ENCODE results near the gene ZNF473. TPM values are rescaled to one million over a fixed set of nuclear protein-coding genes. Genes with fewer than 3 reads are reported as not detected.

Gene ZNF473
- polyA plus RNA-seq, 1 donor (not counting 4 experiments of a cell fraction or from before 2014, with no cell fraction given): 7.7 TPM

GRCh38 chr19:50007170-50007569 lies 18.6 kb upstream of the ZNF473 start:
- H3K4me1 ChIP-seq (ENCODE audit: control insufficient read depth, extremely low read depth, insufficient read depth, low read length): peaks cover 12% of the 10 kb centered on the region
- H3K27me3 ChIP-seq (ENCODE audit: control insufficient read depth, extremely low read depth, insufficient read depth, low read length): no peaks in the 10 kb centered on the region
- H3K79me2 ChIP-seq (ENCODE audit: control insufficient read depth, insufficient read depth, low read length): no peaks in the 10 kb centered on the region
- DNase-seq (ENCODE audit: low read depth, low spot score) (no peak), FAIRE-seq (no peak)
- no peaks in the 10 kb centered on the region for H3K9me3 ChIP-seq (ENCODE audit: control insufficient read depth, low read depth, low read length)
- no peak overlapping the region for H3K4me3 ChIP-seq (ENCODE audit: control insufficient read depth in 2 of 3, extremely low read depth in 1 of 3, insufficient read depth in 2 of 3, low read depth in 1 of 3, low read length in 3 of 3)
- H3K9ac ChIP-seq (ENCODE audit: control insufficient read depth, extremely low read depth, insufficient read depth, low read length): no peak overlapping the region
- TF ChIP-seq EZH2 (IDR thresholded peaks at IDR 0.05; ENCODE audit: low read length) (no peak), CTCF (optimal IDR thresholded peaks at IDR 0.05 in 1 of 3, IDR thresholded peaks at IDR 0.05 in 1 of 3, conservative IDR thresholded peaks at IDR 0.05 in 1 of 3; ENCODE audit: extremely low read depth in 1 of 3, insufficient read depth in 2 of 3, low read length in 3 of 3) (no peak)
- no peak overlapping the region for H3K4me2 ChIP-seq (ENCODE audit: control insufficient read depth, extremely low read depth, insufficient read depth, low read depth, low read length)
- peaks cover 2% of the 10 kb centered on the region for H3K9me1 ChIP-seq (ENCODE audit: control insufficient read depth, extremely low read depth, insufficient read depth, low read length)
- H3K27ac ChIP-seq (ENCODE audit: control insufficient read depth, insufficient read depth, low read length): no peak overlapping the region
- no peak overlapping the region for H2AFZ ChIP-seq (ENCODE audit: control insufficient read depth, low read length)
- peaks cover 9 to 35% of the 10 kb centered on the region in 2 experiments for H3K36me3 ChIP-seq (ENCODE audit: control insufficient read depth in 2 of 2, extremely low read depth in 1 of 2, insufficient read depth in 2 of 2, low read length in 2 of 2)
- dilution Hi-C loops (cut with MboI; ENCODE audit: extremely low pct_ligation_motif_present, low sequenced_read_pairs): no loop called here
- peaks cover 19% of the 10 kb centered on the region for H4K20me1 ChIP-seq (ENCODE audit: control insufficient read depth, extremely low read depth, insufficient read depth, low read length)

- dilution Hi-C loops (cut with MboI; ENCODE audit: extremely low pct_ligation_motif_present, low sequenced_read_pairs): no loop called here
- DNase-seq (ENCODE audit: low read depth, low spot score): no peak
- peaks cover 2% of the 10 kb centered on the region for H3K9me1 ChIP-seq (ENCODE audit: control insufficient read depth, extremely low read depth, insufficient read depth, low read length)
- no peaks in the 10 kb centered on the region for H3K27me3 ChIP-seq (ENCODE audit: control insufficient read depth, extremely low read depth, insufficient read depth, low read length)
- H3K9ac ChIP-seq (ENCODE audit: control insufficient read depth, extremely low read depth, insufficient read depth, low read length): no peak overlapping the region
- H3K4me3 ChIP-seq (ENCODE audit: control insufficient read depth in 2 of 3, extremely low read depth in 1 of 3, insufficient read depth in 2 of 3, low read depth in 1 of 3, low read length in 3 of 3): no peak overlapping the region
- no peak overlapping the region for H3K27ac ChIP-seq (ENCODE audit: control insufficient read depth, insufficient read depth, low read length)
- peaks cover 6 to 31% of the 10 kb centered on the region in 2 experiments for H3K36me3 ChIP-seq (ENCODE audit: control insufficient read depth in 2 of 2, extremely low read depth in 1 of 2, insufficient read depth in 2 of 2, low read length in 2 of 2)
- TF ChIP-seq CTCF (optimal IDR thresholded peaks at IDR 0.05 in 1 of 3, IDR thresholded peaks at IDR 0.05 in 1 of 3, conservative IDR thresholded peaks at IDR 0.05 in 1 of 3; ENCODE audit: extremely low read depth in 1 of 3, insufficient read depth in 2 of 3, low read length in 3 of 3) (no peak), EZH2 (IDR thresholded peaks at IDR 0.05; ENCODE audit: low read length) (no peak)
- H3K4me2 ChIP-seq (ENCODE audit: control insufficient read depth, extremely low read depth, insufficient read depth, low read depth, low read length): no peak overlapping the region
- no peak overlapping the region for H2AFZ ChIP-seq (ENCODE audit: control insufficient read depth, low read length)
- H3K9me3 ChIP-seq (ENCODE audit: control insufficient read depth, low read depth, low read length): no peaks in the 10 kb centered on the region
- H4K20me1 ChIP-seq (ENCODE audit: control insufficient read depth, extremely low read depth, insufficient read depth, low read length): peaks cover 14% of the 10 kb centered on the region
- FAIRE-seq: no peak
- H3K79me2 ChIP-seq (ENCODE audit: control insufficient read depth, insufficient read depth, low read length): no peaks in the 10 kb centered on the region
- peaks cover 12% of the 10 kb centered on the region for H3K4me1 ChIP-seq (ENCODE audit: control insufficient read depth, extremely low read depth, insufficient read depth, low read length)
These were observed 17.9 kb upstream of the ZNF473 start for GRCh38 chr19:50007947-50008346.

All from keratinocyte (primary cell).